Measurements from ENCODE around the gene NHERF1.

The NHERF1 gene

GRCh38 chr17:74800531-74800930 lies 52.1 kb downstream of the NHERF1 start:
- TF ChIP-seq REST (IDR thresholded peaks at IDR 0.05; ENCODE audit: insufficient read depth in 1 of 2, low read depth in 2 of 2, low read length in 2 of 2) (no peak), FOXP2 (optimal IDR thresholded peaks at IDR 0.05; ENCODE audit: borderline replicate concordance, extremely low read depth, extremely low read length, insufficient read depth) (no peak), SIN3A (IDR thresholded peaks at IDR 0.05; ENCODE audit: borderline replicate concordance, insufficient read depth, low read length) (no peak), POLR2AphosphoS5 (IDR thresholded peaks at IDR 0.05; ENCODE audit: low read depth, low read length) (no peak), TAF1 (IDR thresholded peaks at IDR 0.05; ENCODE audit: borderline replicate concordance, insufficient read depth, low read length) (no peak)

GRCh38 chr17:74801896-74802295 lies 53.5 kb downstream of the NHERF1 start:
- TF ChIP-seq POLR2AphosphoS5 (IDR thresholded peaks at IDR 0.05; ENCODE audit: low read depth, low read length) (no peak), FOXP2 (optimal IDR thresholded peaks at IDR 0.05; ENCODE audit: borderline replicate concordance, extremely low read depth, extremely low read length, insufficient read depth) (no peak), REST (IDR thresholded peaks at IDR 0.05; ENCODE audit: insufficient read depth in 1 of 2, low read depth in 2 of 2, low read length in 2 of 2) (no peak)

GRCh38 chr17:74803388-74803930 lies 55.0 kb downstream of the NHERF1 start:
- TF ChIP-seq TAF1 (IDR thresholded peaks at IDR 0.05; ENCODE audit: borderline replicate concordance, insufficient read depth, low read length) (no peak), POLR2AphosphoS5 (IDR thresholded peaks at IDR 0.05; ENCODE audit: low read depth, low read length) (no peak), SIN3A (IDR thresholded peaks at IDR 0.05; ENCODE audit: borderline replicate concordance, insufficient read depth, low read length) (no peak), FOXP2 (optimal IDR thresholded peaks at IDR 0.05; ENCODE audit: borderline replicate concordance, extremely low read depth, extremely low read length, insufficient read depth) (no peak), REST (IDR thresholded peaks at IDR 0.05; ENCODE audit: insufficient read depth in 1 of 2, low read depth in 2 of 2, low read length in 2 of 2) (no peak)

- no peak for TF ChIP-seq REST (IDR thresholded peaks at IDR 0.05; ENCODE audit: insufficient read depth in 1 of 2, low read depth in 2 of 2, low read length in 2 of 2)
Measured at GRCh38 chr17:74803971-74804370, 55.5 kb downstream of the NHERF1 start.

- TF ChIP-seq TAF1 (IDR thresholded peaks at IDR 0.05; ENCODE audit: borderline replicate concordance, insufficient read depth, low read length), result no peak
- TF ChIP-seq POLR2AphosphoS5 (IDR thresholded peaks at IDR 0.05; ENCODE audit: low read depth, low read length), result no peak
- TF ChIP-seq REST (IDR thresholded peaks at IDR 0.05; ENCODE audit: insufficient read depth in 1 of 2, low read depth in 2 of 2, low read length in 2 of 2), result no peak
- no peak for TF ChIP-seq SIN3A (IDR thresholded peaks at IDR 0.05; ENCODE audit: borderline replicate concordance, insufficient read depth, low read length)
- TF ChIP-seq FOXP2 (optimal IDR thresholded peaks at IDR 0.05; ENCODE audit: borderline replicate concordance, extremely low read depth, extremely low read length, insufficient read depth), result no peak
Measured at GRCh38 chr17:74804683-74805082, 56.3 kb downstream of the NHERF1 start.
